ENCODE measurements around the gene IMP4. TPM values are rescaled to one million over a fixed set of nuclear protein-coding genes. Genes with fewer than 3 reads are reported as not detected.

The IMP4 gene
- total and polyA plus RNA-seq, 4 donors, result 31.7 to 95.5 (median 61.2) TPM

DNA sequence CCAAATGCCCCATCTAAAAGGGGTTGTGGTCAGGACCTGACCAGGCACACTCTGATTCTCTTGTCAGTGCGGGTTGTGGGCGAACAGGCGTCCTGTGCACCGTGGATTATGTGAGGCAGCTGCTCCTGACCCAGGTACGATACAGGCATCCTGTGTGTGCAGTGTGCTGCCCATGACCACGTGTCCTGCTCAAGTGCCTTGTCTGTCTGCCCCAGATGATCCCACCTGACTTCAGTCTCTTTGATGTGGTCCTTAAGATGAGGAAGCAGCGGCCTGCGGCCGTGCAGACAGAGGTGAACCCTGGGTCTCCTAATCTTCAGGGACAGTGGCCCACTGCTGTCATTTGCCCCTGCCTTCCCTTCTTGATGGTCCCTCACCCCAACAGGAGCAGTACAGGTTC, 27.8 kb downstream of the IMP4 start:
- H3K27ac ChIP-seq (ENCODE audit: low read depth in 1 of 2, low read length in 2 of 2), result no peak overlapping the region
- H3K4me1 ChIP-seq (ENCODE audit: control insufficient read depth in 4 of 4, insufficient read depth in 4 of 4, low read length in 3 of 4), result peaks cover 0 to 3% (median 0%) of the 10 kb centered on the region in 4 donors
- H3K4me3 ChIP-seq (ENCODE audit: low read depth in 1 of 3, low read length in 3 of 3), result no peak overlapping the region
- no peak for DNase-seq (ENCODE audit: low spot score)
- no peaks in the 10 kb centered on the region for H3K9me3 ChIP-seq (ENCODE audit: control insufficient read depth in 4 of 4, low read length in 3 of 4)
- WGBS, result 91% methylated on average over 9 of the region's 9 CpGs
- no peaks in the 10 kb centered on the region for H3K27me3 ChIP-seq (ENCODE audit: control insufficient read depth in 4 of 4, insufficient read depth in 4 of 4, low read length in 3 of 4)
- peaks cover 0 to 9% (median 0%) of the 10 kb centered on the region in 4 donors for H3K36me3 ChIP-seq (ENCODE audit: control insufficient read depth in 4 of 4, insufficient read depth in 3 of 4, low read depth in 1 of 4, low read length in 3 of 4)
- no peak overlapping the region for H3K9ac ChIP-seq (ENCODE audit: low read depth in 1 of 2, low read length in 2 of 2)
- TF ChIP-seq CTCF (IDR thresholded peaks at IDR 0.05; ENCODE audit: low read depth, low read length, missing input control) (no peak), RAD21 (IDR thresholded peaks at IDR 0.05) (no peak), TAF1 (conservative IDR thresholded peaks at IDR 0.05) (no peak), GABPA (IDR thresholded peaks at IDR 0.05 in 1 of 2, conservative IDR thresholded peaks at IDR 0.05 in 1 of 2) (no peak), SP1 (IDR thresholded peaks at IDR 0.05) (no peak), FOXA1 (IDR thresholded peaks at IDR 0.05) (no peak), HNF4G (IDR thresholded peaks at IDR 0.05) (no peak)

- TF ChIP-seq JUND (IDR thresholded peaks at IDR 0.05), result no peak
- Histone ChIP-seq H3K27ac (ENCODE audit: low read depth in 1 of 2, low read length in 2 of 2) (peak overlapping the region; percentile 71), H3K9ac (ENCODE audit: low read depth in 1 of 2, low read length in 2 of 2) (peak overlapping the region in 1 of 2 donors; percentile 42), H3K9me3 (ENCODE audit: control insufficient read depth in 4 of 4, low read length in 3 of 4) (no peaks in the 10 kb centered on the region), H3K36me3 (ENCODE audit: control insufficient read depth in 4 of 4, insufficient read depth in 3 of 4, low read depth in 1 of 4, low read length in 3 of 4) (peaks cover 0 to 9% (median 0%) of the 10 kb centered on the region in 4 donors), H3K4me3 (ENCODE audit: low read depth in 1 of 3, low read length in 3 of 3) (peak overlapping the region; percentile 43 to 58 (median 54)), H3K27me3 (ENCODE audit: control insufficient read depth in 4 of 4, insufficient read depth in 4 of 4, low read length in 3 of 4) (no peaks in the 10 kb centered on the region), H3K4me1 (ENCODE audit: control insufficient read depth in 4 of 4, insufficient read depth in 4 of 4, low read length in 3 of 4) (peaks cover 0 to 3% (median 0%) of the 10 kb centered on the region in 4 donors)
- no peak for DNase-seq (ENCODE audit: low spot score)
- 72% methylated on average over 18 of the region's 18 CpGs for WGBS
Measured at GRCh38 chr2:130371723-130372054, 29.0 kb downstream of the IMP4 start.

GRCh38 chr2:130372055-130372832, 29.5 kb downstream of the IMP4 start:
- H3K4me3 ChIP-seq (ENCODE audit: low read depth in 1 of 3, low read length in 3 of 3), result peak overlapping the region; percentile 43 to 58 (median 54)
- no peaks in the 10 kb centered on the region for H3K27me3 ChIP-seq (ENCODE audit: control insufficient read depth in 4 of 4, insufficient read depth in 4 of 4, low read length in 3 of 4)
- no peaks in the 10 kb centered on the region for H3K9me3 ChIP-seq (ENCODE audit: control insufficient read depth in 4 of 4, low read length in 3 of 4)
- TF ChIP-seq EGR1 (IDR thresholded peaks at IDR 0.05; ENCODE audit: low read depth in 2 of 2) (no peak), RAD21 (IDR thresholded peaks at IDR 0.05) (peak; percentile 16 to 71), HNF4G (IDR thresholded peaks at IDR 0.05) (no peak), YY1 (IDR thresholded peaks at IDR 0.05) (no peak), NR2F2 (IDR thresholded peaks at IDR 0.05) (no peak), CTCF (IDR thresholded peaks at IDR 0.05; ENCODE audit: low read depth, low read length, missing input control) (peak; percentile 60), GABPA (IDR thresholded peaks at IDR 0.05 in 1 of 2, conservative IDR thresholded peaks at IDR 0.05 in 1 of 2) (no peak), FOXA2 (IDR thresholded peaks at IDR 0.05) (no peak), SP1 (IDR thresholded peaks at IDR 0.05) (no peak), RXRA (IDR thresholded peaks at IDR 0.05) (no peak), HNF4A (conservative IDR thresholded peaks at IDR 0.05) (no peak)
- TF ChIP-seq, protein P1, sequence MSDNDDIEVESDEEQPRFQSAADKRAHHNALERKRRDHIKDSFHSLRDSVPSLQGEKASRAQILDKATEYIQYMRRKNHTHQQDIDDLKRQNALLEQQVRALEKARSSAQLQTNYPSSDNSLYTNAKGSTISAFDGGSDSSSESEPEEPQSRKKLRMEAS (IDR thresholded peaks at IDR 0.05), result no peak
- TF ChIP-seq, protein P2, sequence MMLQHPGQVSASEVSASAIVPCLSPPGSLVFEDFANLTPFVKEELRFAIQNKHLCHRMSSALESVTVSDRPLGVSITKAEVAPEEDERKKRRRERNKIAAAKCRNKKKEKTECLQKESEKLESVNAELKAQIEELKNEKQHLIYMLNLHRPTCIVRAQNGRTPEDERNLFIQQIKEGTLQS (IDR thresholded peaks at IDR 0.05), result no peak
- DNase-seq (ENCODE audit: low spot score), result peak; percentile 95
- H3K27ac ChIP-seq (ENCODE audit: low read depth in 1 of 2, low read length in 2 of 2), result peak overlapping the region; percentile 71
- peaks cover 0 to 3% (median 0%) of the 10 kb centered on the region in 4 donors for H3K4me1 ChIP-seq (ENCODE audit: control insufficient read depth in 4 of 4, insufficient read depth in 4 of 4, low read length in 3 of 4)
- peaks cover 0 to 9% (median 0%) of the 10 kb centered on the region in 4 donors for H3K36me3 ChIP-seq (ENCODE audit: control insufficient read depth in 4 of 4, insufficient read depth in 3 of 4, low read depth in 1 of 4, low read length in 3 of 4)
- WGBS, result 25% methylated on average over 81 of the region's 81 CpGs
- peak overlapping the region in 1 of 2 donors; percentile 42 for H3K9ac ChIP-seq (ENCODE audit: low read depth in 1 of 2, low read length in 2 of 2)
